Measurements from ENCODE around the gene CEBPZOS. TPM values are rescaled to one million over a fixed set of nuclear protein-coding genes. Genes with fewer than 3 reads are reported as not detected.
A peak's percentile ranks its signal among the peaks of the same experiment; 100 is the strongest.

Gene CEBPZOS
- total and polyA plus RNA-seq, 9 of the 15 experiments (the other 6 are each of a cell fraction or from before 2014, with no cell fraction given) = 21.7 to 64.8 (median 46.7) TPM

- TF ChIP-seq POLR2B (IDR thresholded peaks at IDR 0.05; ENCODE audit: low read depth, partially characterized antibody) (peak; percentile 93), ZNF75A (CRISPR knock-in tag; IDR thresholded peaks at IDR 0.05) (no peak), MYC (IDR thresholded peaks at IDR 0.05; ENCODE audit: low read depth, low read length) (peak; percentile 92), MYC (CRISPR knock-in tag; IDR thresholded peaks at IDR 0.05; ENCODE audit: borderline replicate concordance, low read depth) (0 out of 2 replicates have a peak, but pooled peaks have one; percentile 19), EP400 (IDR thresholded peaks at IDR 0.05) (peak; percentile 97), NONO (IDR thresholded peaks at IDR 0.05; ENCODE audit: low read depth in 2 of 2, low read length in 1 of 2) (no peak), TFE3 (CRISPR knock-in tag; IDR thresholded peaks at IDR 0.05) (no peak), RBM14 (IDR thresholded peaks at IDR 0.05; ENCODE audit: borderline replicate concordance, insufficient read depth, low read depth, low read length) (no peak), FOSL1 (tag; conservative IDR thresholded peaks at IDR 0.05) (0 out of 2 replicates have a peak, but pooled peaks have one; percentile 17), HDAC1 (IDR thresholded peaks at IDR 0.05) (peak in 1 of 2 experiments; percentile 95; a peak in 2 of 4 replicates), ZNF280B (CRISPR knock-in tag; IDR thresholded peaks at IDR 0.05) (no peak), XRCC3 (IDR thresholded peaks at IDR 0.05) (no peak), MEF2A (IDR thresholded peaks at IDR 0.05; ENCODE audit: control insufficient read depth, low read depth, low read length) (no peak), ZNF830 (CRISPR knock-in tag; IDR thresholded peaks at IDR 0.05) (0 out of 2 replicates have a peak, but pooled peaks have one; percentile 27), TEAD1 (CRISPR knock-in tag; IDR thresholded peaks at IDR 0.05) (peak in 1 of 2 experiments; percentile 69; a peak in 1 of 4 replicates), ZC3H4 (CRISPR knock-in tag; IDR thresholded peaks at IDR 0.05; ENCODE audit: borderline replicate concordance) (no peak), BCLAF1 (IDR thresholded peaks at IDR 0.05; ENCODE audit: borderline replicate concordance in 1 of 2, control insufficient read depth in 1 of 2, low read depth in 2 of 2, low read length in 1 of 2) (0 out of 4 replicates have a peak, but pooled peaks of 1 of the 2 experiments have one; percentile 37), TAF7 (tag; IDR thresholded peaks at IDR 0.05) (peak; percentile 86), STAT5A (IDR thresholded peaks at IDR 0.05; ENCODE audit: borderline replicate concordance, low read length) (no peak), TAF9B (IDR thresholded peaks at IDR 0.05; ENCODE audit: partially characterized antibody) (peak; percentile 86), ELF4 (CRISPR knock-in tag; IDR thresholded peaks at IDR 0.05) (no peak)
Observed at GRCh38 chr2:37231241-37232130, 35.2 kb downstream of the CEBPZOS start, which contains the start of the genes CEBPZ and NDUFAF7 (continued).
